Epithelial cell of esophagus (primary cell): ENCODE results near the gene ACKR4.

Source experiments
- DNase-seq: peaks from one replicate; pipeline ENCODE4 v3.0.0; 2010; ENCODE audit warnings: low read depth
- H3K4me3 ChIP-seq: 2 replicates; pipeline ENCODE4 v1.5.1; 2011; ENCODE audit warnings: mild to moderate bottlenecking, low read length, control low read depth
- TF ChIP-seq, protein P1 (sequence below): IDR thresholded peaks from 2 replicates; pipeline ENCODE4 v1.5.1; 2011; ENCODE audit warnings: low read depth, mild to moderate bottlenecking, low read length, control low read depth, inconsistent platforms; ENCODE audit not compliant: insufficient read depth; ENCODE audit errors: missing control alignments

ACKR4 gene

DNA sequence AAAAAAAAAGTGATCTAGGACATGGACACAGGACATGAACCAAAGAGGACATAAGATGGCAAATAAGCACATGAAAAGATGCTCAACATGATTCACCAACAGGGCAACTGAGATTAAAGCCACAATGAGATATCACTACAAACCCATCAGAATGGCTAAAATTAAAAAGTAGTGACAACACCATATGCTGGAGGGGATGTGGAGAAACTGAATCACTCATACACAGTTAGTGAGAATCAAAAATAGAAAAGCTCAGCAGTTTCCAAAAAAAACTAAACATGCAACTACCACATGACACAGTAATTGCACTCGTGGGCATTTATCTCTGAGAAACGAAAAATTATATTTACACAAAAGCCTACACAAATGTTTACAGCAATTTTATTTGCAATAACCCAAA, 27.9 kb upstream of the ACKR4 start:
- no peak overlapping the region for H3K4me3 ChIP-seq
- no peak for DNase-seq
- TF ChIP-seq, protein P1, sequence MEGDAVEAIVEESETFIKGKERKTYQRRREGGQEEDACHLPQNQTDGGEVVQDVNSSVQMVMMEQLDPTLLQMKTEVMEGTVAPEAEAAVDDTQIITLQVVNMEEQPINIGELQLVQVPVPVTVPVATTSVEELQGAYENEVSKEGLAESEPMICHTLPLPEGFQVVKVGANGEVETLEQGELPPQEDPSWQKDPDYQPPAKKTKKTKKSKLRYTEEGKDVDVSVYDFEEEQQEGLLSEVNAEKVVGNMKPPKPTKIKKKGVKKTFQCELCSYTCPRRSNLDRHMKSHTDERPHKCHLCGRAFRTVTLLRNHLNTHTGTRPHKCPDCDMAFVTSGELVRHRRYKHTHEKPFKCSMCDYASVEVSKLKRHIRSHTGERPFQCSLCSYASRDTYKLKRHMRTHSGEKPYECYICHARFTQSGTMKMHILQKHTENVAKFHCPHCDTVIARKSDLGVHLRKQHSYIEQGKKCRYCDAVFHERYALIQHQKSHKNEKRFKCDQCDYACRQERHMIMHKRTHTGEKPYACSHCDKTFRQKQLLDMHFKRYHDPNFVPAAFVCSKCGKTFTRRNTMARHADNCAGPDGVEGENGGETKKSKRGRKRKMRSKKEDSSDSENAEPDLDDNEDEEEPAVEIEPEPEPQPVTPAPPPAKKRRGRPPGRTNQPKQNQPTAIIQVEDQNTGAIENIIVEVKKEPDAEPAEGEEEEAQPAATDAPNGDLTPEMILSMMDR = no peak

- TF ChIP-seq, protein P1 = no peak
- no peak overlapping the region for H3K4me3 ChIP-seq
- no peak for DNase-seq
Observed at GRCh38 chr3:132569580-132569979, 27.5 kb upstream of the ACKR4 start.

DNA sequence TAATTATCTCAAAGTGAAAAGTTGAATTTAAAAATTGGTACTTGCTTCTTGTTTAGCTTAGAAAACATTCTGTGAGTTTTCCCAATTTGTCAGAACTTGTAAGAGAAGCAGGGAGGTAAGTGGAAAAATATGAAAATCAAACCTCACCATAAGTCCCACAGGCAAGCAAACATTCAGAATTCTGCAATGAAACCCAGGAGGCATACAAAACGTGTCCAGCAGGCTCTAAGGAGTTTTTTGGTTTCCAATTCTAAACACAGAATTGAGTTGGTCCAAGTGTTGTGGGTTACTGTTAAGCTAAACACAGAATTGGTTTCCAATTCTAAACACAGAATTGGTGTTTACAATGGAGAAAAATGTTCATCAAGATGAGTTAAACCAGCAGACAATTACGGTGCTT, 27.1 kb upstream of the ACKR4 start:
- H3K4me3 ChIP-seq = no peak overlapping the region
- TF ChIP-seq, protein P1 = no peak
- DNase-seq = no peak

DNA sequence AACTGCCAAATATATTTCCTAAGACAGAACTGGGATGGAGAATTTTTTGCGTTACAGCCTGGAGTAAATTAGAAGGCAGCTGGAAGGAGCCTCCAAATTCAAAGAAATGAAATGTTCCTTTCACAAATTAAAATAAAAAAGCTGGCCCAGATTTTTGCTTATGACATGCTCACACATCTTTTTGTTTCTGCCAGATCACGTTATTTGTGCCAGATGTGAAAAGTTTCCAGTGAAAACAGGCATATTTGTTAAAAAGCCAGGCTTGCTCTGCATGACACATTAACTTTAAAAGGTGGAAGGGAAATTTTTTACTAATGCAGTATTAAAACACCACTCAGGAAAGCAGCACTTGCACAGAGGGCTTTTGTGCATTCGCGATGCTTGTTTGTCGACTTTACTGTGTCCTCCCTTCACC, 23.3 kb upstream of the ACKR4 start:
- TF ChIP-seq, protein P1 = no peak
- DNase-seq = no peak
- no peak overlapping the region for H3K4me3 ChIP-seq

DNA sequence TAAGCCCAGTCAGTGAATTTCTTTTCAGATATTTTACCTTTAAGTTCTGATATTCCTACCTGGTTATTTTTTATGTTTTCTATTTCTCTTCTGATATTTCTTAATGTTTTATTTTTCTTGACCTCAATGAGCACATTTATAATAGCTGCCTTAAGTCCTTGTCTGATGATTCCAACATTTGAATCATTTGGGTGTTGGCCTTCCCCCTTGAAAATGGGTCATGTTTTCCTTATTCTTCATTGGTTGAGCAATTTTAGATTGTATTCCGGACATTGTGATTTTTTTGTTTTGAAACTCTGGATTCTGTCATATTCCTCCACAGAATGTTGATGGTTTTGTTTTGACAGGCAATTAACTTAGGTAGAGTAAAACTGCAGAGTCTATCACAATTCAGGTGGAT, 9.7 kb upstream of the ACKR4 start:
- no peak overlapping the region for H3K4me3 ChIP-seq
- peak; percentile 18 for DNase-seq
- TF ChIP-seq, protein P1 = no peak

DNA sequence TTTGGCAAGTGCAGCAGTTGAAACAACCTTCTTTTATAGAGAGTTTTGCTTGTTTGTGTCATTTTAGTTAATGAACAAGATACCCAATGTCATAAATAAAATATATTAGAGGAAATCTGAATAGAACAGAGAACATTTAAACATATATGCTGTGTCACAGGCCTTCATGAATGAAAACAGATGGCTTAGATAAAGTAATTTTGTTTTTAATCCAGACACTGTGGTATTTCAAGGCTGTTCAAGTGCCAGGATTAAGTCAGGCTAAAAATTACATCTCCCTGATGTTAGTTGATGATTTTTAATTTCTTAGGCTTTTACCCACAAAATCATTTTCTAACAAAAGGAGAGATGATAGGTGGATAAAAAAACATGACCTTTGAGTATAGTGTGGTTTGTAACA, 4.9 kb upstream of the ACKR4 start:
- DNase-seq = no peak

More for the DNA sequence above, 4.9 kb upstream of the ACKR4 start:
- H3K4me3 ChIP-seq = no peak overlapping the region
- TF ChIP-seq, protein P1 = no peak
